Stomach (tissue), 4 donors: ENCODE measurements around the gene FIGNL1.

Source experiments
- CTCF ChIP-seq, 7 experiments: fragments of 450-650 bp in 4 of 7; fragments of 200-600 bp in 3 of 7; sonication (generic) in 3 of 7; IDR thresholded peaks; one replicate each; pipeline ENCODE4 v1.5.1; 2016 to 2019; ENCODE audit warnings: antibody characterized with exemption in 7 of 7, control low read depth in 2 of 7, mild to moderate bottlenecking in 1 of 7
- EP300 ChIP-seq: sonication (generic); formaldehyde crosslinking; IDR thresholded peaks from one replicate; pipeline ENCODE4 v1.6.1; 2017; ENCODE audit warnings: antibody characterized with exemption
- POLR2A ChIP-seq, 4 donors: fragments of 450-650 bp; IDR thresholded peaks; one replicate each; pipeline ENCODE4 v1.6.1; 2016; ENCODE audit warnings: antibody characterized with exemption in 4 of 4, control low read depth in 2 of 4, mild to moderate bottlenecking in 1 of 4, moderate library complexity in 1 of 4
- POLR2AphosphoS5 ChIP-seq, 3 donors: sonication (generic); formaldehyde crosslinking; IDR thresholded peaks; one replicate each; pipeline ENCODE4 v1.6.1; 2016; ENCODE audit warnings: antibody characterized with exemption in 3 of 3

GRCh38 chr7:50400114-50400513 is 50.0 kb downstream of the FIGNL1 start:
- TF ChIP-seq POLR2AphosphoS5 (IDR thresholded peaks at IDR 0.05) (no peak), POLR2A (IDR thresholded peaks at IDR 0.05) (no peak), CTCF (IDR thresholded peaks at IDR 0.05) (no peak), EP300 (no peak)
